Activated CD4-positive, alpha-beta T cell treated with anti-CD3 and anti-CD28 coated beads for 36 hours (primary cell): ENCODE measurements around the gene RALGAPA1. TPM values are rescaled to one million over a fixed set of nuclear protein-coding genes. Genes with fewer than 3 reads are reported as not detected.

Experiments used
- ATAC-seq: fragments of 200-7000 bp; cut with Tn5 transposase; one replicate; pipeline ENCODE4 v1.10.0; 2021; ENCODE audit warnings: mild to moderate bottlenecking, moderate library complexity
- CTCF ChIA-PET: fragments of 350-600 bp; sonication (Branson Sonifier 250); formaldehyde crosslinking; loops from one replicate; lab custom pipeline; 2021; ENCODE audit warnings: antibody characterized with exemption; lab: Charles Lee
- POLR2A ChIA-PET: fragments of 350-600 bp; sonication (Branson Sonifier 250); formaldehyde crosslinking; loops from one replicate; lab custom pipeline; 2021; ENCODE audit warnings: antibody characterized with exemption, inconsistent platforms; lab: Charles Lee
- DNase-seq: peaks from one replicate; pipeline ENCODE4 v3.0.0-alpha.2; 2020
- H3K27ac Mint-ChIP-seq: one replicate; pipeline ENCODE4 v1.8.0; 2021; ENCODE audit warnings: mixed read lengths
- H3K27me3 Mint-ChIP-seq: one replicate; pipeline ENCODE4 v1.8.0; 2021; ENCODE audit warnings: mixed read lengths
- H3K36me3 Mint-ChIP-seq: one replicate; pipeline ENCODE4 v1.8.0; 2021; ENCODE audit warnings: low read depth, mixed read lengths
- H3K4me1 Mint-ChIP-seq: one replicate; pipeline ENCODE4 v1.8.0; 2021; ENCODE audit warnings: mixed read lengths
- H3K4me3 Mint-ChIP-seq: one replicate; pipeline ENCODE4 v1.8.0; 2021; ENCODE audit warnings: mild to moderate bottlenecking, moderate library complexity, mixed read lengths
- H3K9me3 Mint-ChIP-seq: one replicate; pipeline ENCODE4 v1.8.0; 2021; ENCODE audit warnings: low read depth, mixed read lengths
- intact Hi-C, 2 experiments: fragments of 100-400 bp; cut with DNase I in 1 of 2; cut with micrococcal nuclease in 1 of 2; formaldehyde crosslinking; loops; one replicate each; pipeline versions ENCODE4 v1.14.2 to v1.15.1; 2022 to 2024; cut with DNase I, micrococcal nuclease
- total RNA-seq, 2 experiments: library from RNA; stranded (reverse); gene quantifications; one replicate each; pipeline ENCODE4 v1.2.3, GENCODE V29; 2021

RALGAPA1 gene
- total RNA-seq, 2 experiments from 2014 or later, result 20.3 to 22.0 TPM

DNA sequence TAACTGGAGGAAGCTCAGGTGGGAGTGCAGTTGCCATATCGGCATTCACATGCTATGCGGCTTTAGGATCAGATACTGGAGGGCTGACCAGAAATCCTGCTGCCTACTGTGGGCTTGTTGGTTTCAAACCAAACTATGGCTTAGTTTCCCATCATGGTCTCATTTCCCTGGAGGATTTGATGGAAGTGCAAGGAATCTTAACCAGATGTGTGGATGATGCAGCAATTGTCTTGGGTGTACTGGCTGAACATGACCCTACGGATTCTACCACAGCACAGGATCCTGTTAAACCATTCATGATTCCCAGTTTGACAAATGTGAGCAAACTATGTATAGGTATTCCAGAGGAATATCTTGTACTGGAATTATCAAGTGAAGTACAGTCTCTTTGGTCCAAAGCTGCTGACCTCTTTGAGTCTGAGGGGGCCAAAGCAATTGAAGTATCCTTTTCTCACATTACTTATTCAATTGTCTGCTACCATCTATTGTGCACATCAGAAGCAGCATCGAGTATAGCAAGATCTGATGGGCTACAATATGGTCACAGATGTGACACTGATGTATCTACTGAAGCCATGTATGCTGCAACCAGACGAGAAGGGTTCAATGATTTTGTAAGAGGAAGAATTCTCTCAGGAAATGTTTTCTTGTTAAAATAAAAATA, 42.9 kb downstream of the RALGAPA1 start:
- H3K27ac Mint-ChIP-seq, result no peak overlapping the region
- ATAC-seq, result peak; percentile 33
- ChIA-PET POLR2A (interaction anchor here (0.6 kb wide), 1 partner anchor 10 kb away, joined by 3 read pairs; no protein-coding TSS in a partner anchor), CTCF (interaction anchor here (1.1 to 1.7 kb wide), 3 partner anchors 10 to 21 kb away, joined by 4 read pairs; no protein-coding TSS in a partner anchor)
- DNase-seq, result no peak
- no peaks in the 10 kb centered on the region for H3K9me3 Mint-ChIP-seq
- no peaks in the 10 kb centered on the region for H3K27me3 Mint-ChIP-seq
- peaks cover 8% of the 10 kb centered on the region for H3K36me3 Mint-ChIP-seq
- no peak overlapping the region for H3K4me3 Mint-ChIP-seq
- intact Hi-C loops, result loop anchor here in 1 of 2 experiments (5.0 kb wide), 1 partner anchor 41 kb away; the partner anchor contains the start of gene RALGAPA1
- H3K4me1 Mint-ChIP-seq, result peaks cover 12% of the 10 kb centered on the region

DNA sequence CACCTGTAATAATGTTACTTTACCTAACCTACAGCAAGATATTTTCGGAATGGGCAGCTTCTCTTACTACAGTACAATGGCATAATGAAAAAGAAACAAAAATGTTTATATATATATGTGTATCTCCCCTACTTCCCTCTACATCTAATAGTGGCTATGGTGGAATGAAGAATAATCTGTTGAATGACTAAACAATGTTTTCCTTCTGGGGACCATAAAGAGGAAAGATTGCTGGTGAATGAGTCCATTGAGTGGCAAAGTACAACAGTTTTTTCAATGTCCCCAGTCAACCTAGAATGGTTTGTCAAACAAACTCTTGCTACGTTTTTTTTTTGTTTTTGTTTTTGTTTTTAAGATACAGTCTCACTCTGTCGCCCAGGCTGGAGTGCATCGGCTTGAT, 47.2 kb downstream of the RALGAPA1 start:
- Mint-ChIP-seq H3K27me3 (no peaks in the 10 kb centered on the region), H3K9me3 (no peaks in the 10 kb centered on the region), H3K27ac (no peak overlapping the region), H3K36me3 (peaks cover 15% of the 10 kb centered on the region), H3K4me1 (peaks cover 6% of the 10 kb centered on the region), H3K4me3 (no peak overlapping the region)
- CTCF ChIA-PET, result interaction anchor here (0.7 to 1.8 kb wide), 4 partner anchors 8 to 132 kb away, joined by 3 to 5 read pairs (median 3); no protein-coding TSS in a partner anchor
- ATAC-seq (no peak), DNase-seq (no peak)
- POLR2A ChIA-PET, result interaction anchor here (0.8 kb wide), 1 partner anchor 57 kb away, joined by 5 read pairs; no protein-coding TSS in a partner anchor
- intact Hi-C loops, result no loop called here

DNA sequence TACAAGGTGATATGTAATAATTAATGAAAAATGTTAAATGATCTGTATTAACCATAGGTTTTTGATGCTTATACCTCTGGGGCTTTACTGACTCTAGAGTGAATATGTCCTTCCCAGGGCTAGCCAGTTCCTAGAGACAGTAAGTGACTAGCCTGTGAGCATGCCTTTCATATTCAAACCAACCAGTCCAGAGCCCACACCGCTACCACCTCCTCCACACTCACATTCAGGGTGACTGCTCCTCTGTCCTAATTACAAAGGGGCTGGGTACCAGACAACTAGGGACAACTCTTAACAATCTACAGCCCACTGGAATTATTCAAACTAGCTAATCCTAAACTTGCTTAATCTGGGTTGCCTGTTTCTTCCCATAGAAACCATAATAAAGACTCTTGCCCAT, 49.0 kb downstream of the RALGAPA1 start:
- Mint-ChIP-seq H3K4me1 (no peaks in the 10 kb centered on the region), H3K36me3 (peaks cover 27% of the 10 kb centered on the region)

DNA sequence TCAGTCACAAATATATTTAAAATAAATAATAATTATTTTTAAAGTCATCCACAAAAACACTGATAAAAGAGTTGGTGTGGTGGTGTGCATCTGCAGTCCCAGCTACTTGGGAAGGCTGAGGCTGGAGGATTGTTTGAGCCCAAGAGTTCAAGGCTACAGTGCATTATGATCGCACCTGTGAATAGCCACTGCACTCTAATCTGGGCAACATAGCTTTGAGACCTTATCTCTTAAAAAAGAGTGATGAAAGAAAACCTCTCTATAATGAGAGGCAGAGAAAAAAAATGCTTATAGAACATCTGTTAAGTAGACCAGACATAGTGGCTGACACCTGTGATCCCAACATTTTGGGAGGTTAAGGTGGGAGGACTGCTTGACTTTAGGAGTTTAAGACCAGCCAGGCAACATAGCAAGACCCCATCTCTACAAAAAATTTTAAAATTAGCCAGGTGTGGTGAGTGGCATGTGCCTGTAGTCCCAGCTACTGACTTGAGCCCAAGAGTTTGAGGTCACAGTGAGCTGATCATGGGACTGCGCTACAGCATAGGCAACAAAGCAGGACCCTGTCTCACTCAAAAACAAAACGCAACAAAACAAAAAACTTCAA, 50.5 kb downstream of the RALGAPA1 start:
- CTCF ChIA-PET, result interaction anchor here (0.8 to 1.2 kb wide), 2 partner anchors 18 to 57 kb away, joined by 3 read pairs; no protein-coding TSS in a partner anchor
- POLR2A ChIA-PET, result no interaction called here

More for the DNA sequence above, 49.0 kb downstream of the RALGAPA1 start:
- H3K27ac Mint-ChIP-seq, result no peak overlapping the region
- no peak overlapping the region for H3K4me3 Mint-ChIP-seq
- ChIA-PET CTCF (no interaction called here), POLR2A (no interaction called here)
- ATAC-seq (no peak), DNase-seq (no peak)
- intact Hi-C loops, result no loop called here
- no peaks in the 10 kb centered on the region for H3K27me3 Mint-ChIP-seq
- H3K9me3 Mint-ChIP-seq, result no peaks in the 10 kb centered on the region

DNA sequence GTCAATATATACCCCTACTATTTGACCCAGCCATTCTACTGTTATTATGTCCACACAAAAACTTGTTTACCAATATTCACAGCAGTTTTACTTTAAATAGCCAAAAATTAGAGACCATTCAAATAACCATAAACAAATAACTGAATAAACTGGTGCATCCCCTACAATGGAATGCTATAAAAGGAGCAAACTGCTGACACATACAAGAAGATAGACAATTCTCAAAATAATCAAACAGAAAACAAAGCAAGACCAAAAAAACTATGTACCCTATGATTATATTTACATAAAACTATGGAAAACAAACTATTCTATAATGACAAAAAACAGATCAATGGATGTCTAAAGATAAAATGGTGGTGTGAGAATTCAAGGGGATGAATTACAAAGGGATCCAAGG, 54.4 kb downstream of the RALGAPA1 start:
- Mint-ChIP-seq H3K4me1 (no peaks in the 10 kb centered on the region), H3K36me3 (peaks cover 36% of the 10 kb centered on the region), H3K27ac (no peak overlapping the region), H3K27me3 (no peaks in the 10 kb centered on the region), H3K4me3 (no peak overlapping the region), H3K9me3 (no peaks in the 10 kb centered on the region)
- ATAC-seq (no peak), DNase-seq (no peak)
- intact Hi-C loops, result no loop called here
- ChIA-PET CTCF (interaction anchor here (1.0 to 1.7 kb wide), 3 partner anchors 8 to 60 kb away, joined by 3 to 5 read pairs (median 5); no protein-coding TSS in a partner anchor), POLR2A (no interaction called here)

More for the DNA sequence above, 50.5 kb downstream of the RALGAPA1 start:
- Mint-ChIP-seq H3K9me3 (no peaks in the 10 kb centered on the region), H3K36me3 (peaks cover 40% of the 10 kb centered on the region), H3K27me3 (no peaks in the 10 kb centered on the region), H3K4me1 (no peaks in the 10 kb centered on the region), H3K4me3 (no peak overlapping the region), H3K27ac (no peak overlapping the region)
- DNase-seq, result no peak
- intact Hi-C loops, result no loop called here
- ATAC-seq, result no peak

DNA sequence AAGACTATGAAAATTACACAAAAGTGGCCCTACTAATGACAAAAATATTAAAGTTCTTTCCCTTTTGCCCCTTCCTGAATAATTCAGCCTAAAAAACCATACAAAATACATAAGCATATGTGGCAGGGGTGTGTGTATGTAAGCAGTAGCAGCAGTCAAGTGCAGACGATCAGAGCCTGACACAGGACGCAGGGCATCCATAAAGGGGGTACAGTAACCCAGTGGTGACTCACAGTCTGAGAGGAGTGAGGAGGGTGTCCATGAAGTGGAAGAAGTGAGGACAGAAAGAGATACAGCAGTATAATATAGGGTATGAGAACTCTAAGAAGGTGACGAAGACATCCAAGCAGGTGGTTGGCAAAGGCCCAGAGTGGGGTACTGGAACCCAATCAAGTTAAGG, 56.7 kb downstream of the RALGAPA1 start:
- Mint-ChIP-seq H3K36me3 (peaks cover 32% of the 10 kb centered on the region), H3K9me3 (no peaks in the 10 kb centered on the region), H3K4me1 (no peaks in the 10 kb centered on the region), H3K27me3 (no peaks in the 10 kb centered on the region), H3K27ac (no peak overlapping the region), H3K4me3 (no peak overlapping the region)
- ChIA-PET POLR2A (no interaction called here), CTCF (no interaction called here)
- intact Hi-C loops, result no loop called here
- DNase-seq (no peak), ATAC-seq (no peak)

DNA sequence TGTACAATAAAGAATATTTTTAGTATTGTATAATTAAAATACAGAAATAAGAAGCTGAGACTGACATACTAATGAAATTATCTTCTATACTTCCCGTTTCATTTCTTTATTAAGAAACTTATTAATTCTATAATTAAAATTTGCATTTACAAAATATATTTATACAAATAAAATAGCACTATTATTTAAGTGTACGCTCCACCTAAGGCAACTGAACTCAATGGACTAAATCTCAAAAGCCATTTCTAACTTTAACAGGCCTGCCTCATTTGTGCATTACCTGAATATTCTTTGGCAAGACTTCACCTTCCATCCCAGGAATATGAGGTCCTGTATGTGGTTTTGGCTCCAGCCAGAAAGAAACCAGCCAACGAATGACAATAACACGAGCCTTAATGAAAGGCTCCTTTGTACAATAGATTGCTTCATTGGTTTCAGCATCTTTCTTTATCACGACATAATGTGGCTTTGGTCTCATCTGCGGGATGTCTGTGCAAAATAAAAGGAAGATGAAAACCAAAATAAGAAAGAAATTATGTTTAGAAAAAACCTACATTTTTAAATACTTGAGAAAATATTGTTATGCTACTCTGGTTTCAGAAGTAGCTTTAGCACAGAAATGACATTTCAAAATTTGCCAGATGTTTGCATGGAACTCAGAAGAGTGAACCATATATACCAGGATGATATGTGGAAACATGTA, 58.7 kb downstream of the RALGAPA1 start:
- no peaks in the 10 kb centered on the region for H3K4me1 Mint-ChIP-seq
- ChIA-PET CTCF (no interaction called here), POLR2A (no interaction called here)
- no peak for ATAC-seq
- H3K4me3 Mint-ChIP-seq, result no peak overlapping the region
- DNase-seq, result no peak
- H3K36me3 Mint-ChIP-seq, result peaks cover 27% of the 10 kb centered on the region
- no peaks in the 10 kb centered on the region for H3K9me3 Mint-ChIP-seq
- no peak overlapping the region for H3K27ac Mint-ChIP-seq
- no peaks in the 10 kb centered on the region for H3K27me3 Mint-ChIP-seq
- intact Hi-C loops, result no loop called here

DNA sequence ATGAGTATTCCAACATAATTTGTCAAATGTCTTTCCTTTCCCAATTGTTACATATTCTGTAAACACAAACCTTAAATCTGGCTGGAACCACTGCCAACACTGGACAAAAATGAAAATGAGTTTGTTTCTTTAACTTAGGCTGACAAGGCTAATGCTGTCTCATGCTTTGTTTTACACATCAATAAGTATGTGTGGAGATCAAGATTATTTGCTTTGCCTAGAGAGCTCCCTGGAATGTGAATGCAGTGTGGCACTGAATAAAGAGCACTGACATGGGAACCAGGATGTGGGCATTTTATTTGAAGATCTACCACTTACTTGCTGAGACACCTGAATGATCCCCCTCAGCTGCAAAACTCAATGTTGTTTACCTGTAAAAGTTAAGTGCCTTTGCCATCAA, 61.7 kb downstream of the RALGAPA1 start:
- CTCF ChIA-PET, result interaction anchor here (1.1 kb wide), 1 partner anchor 10 kb away, joined by 3 read pairs; no protein-coding TSS in a partner anchor

DNA sequence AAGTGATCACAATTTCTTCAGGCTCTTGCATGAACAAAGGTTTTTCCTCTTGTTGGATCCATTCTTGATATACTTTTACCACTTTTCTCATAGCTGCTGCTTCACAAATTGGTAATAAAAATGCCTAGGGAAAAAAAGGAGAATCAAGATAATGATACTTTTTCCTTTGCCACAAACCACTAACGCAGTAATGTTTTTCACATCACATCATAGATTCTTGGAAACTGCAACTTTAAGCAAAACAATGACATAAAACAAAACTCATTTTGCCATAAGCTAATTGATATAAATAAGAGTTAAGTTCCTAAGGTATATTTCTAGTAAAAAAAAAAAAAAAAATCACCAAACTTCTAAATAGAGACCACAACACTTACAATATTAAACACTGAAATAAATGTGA, 66.7 kb downstream of the RALGAPA1 start:
- no peak overlapping the region for H3K27ac Mint-ChIP-seq
- POLR2A ChIA-PET, result no interaction called here
- no peaks in the 10 kb centered on the region for H3K9me3 Mint-ChIP-seq
- H3K27me3 Mint-ChIP-seq, result no peaks in the 10 kb centered on the region
- intact Hi-C loops, result loop anchor here in 1 of 2 experiments (2.0 kb wide), 1 partner anchor 66 kb away; the partner anchor contains the start of gene RALGAPA1
- peaks cover 13% of the 10 kb centered on the region for H3K4me1 Mint-ChIP-seq
- DNase-seq (no peak), ATAC-seq (no peak)
- H3K36me3 Mint-ChIP-seq, result peaks cover 28% of the 10 kb centered on the region
- CTCF ChIA-PET, result interaction anchor here (0.7 kb wide), 1 partner anchor 34 kb away, joined by 3 read pairs; no protein-coding TSS in a partner anchor
- no peak overlapping the region for H3K4me3 Mint-ChIP-seq

More for the DNA sequence above, 61.7 kb downstream of the RALGAPA1 start:
- POLR2A ChIA-PET, result no interaction called here
- ATAC-seq (no peak), DNase-seq (no peak)
- H3K36me3 Mint-ChIP-seq, result peaks cover 14% of the 10 kb centered on the region
- H3K27ac Mint-ChIP-seq, result no peak overlapping the region
- peaks cover 4% of the 10 kb centered on the region for H3K4me1 Mint-ChIP-seq
- H3K9me3 Mint-ChIP-seq, result no peaks in the 10 kb centered on the region
- intact Hi-C loops, result no loop called here
- no peak overlapping the region for H3K4me3 Mint-ChIP-seq
- H3K27me3 Mint-ChIP-seq, result no peaks in the 10 kb centered on the region

DNA sequence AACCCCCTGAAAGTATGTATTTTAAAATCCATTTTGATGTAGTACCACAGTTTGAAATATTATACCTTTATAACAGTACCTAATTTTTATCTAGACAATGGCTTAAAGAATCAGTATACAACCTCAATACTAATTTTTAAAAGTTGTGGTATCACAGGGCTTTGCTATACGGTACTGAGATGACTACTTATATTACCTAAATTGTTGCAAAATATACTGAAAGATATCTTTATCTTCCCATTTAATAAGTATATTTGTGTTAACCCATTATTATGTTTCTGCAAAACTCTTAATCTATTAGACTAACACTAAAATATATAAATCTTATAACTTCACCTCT, 67.1 kb downstream of the RALGAPA1 start:
- Mint-ChIP-seq H3K4me1 (peaks cover 13% of the 10 kb centered on the region), H3K27me3 (no peaks in the 10 kb centered on the region), H3K27ac (no peak overlapping the region), H3K9me3 (no peaks in the 10 kb centered on the region), H3K4me3 (no peak overlapping the region), H3K36me3 (peaks cover 28% of the 10 kb centered on the region)
- no peak for DNase-seq
- intact Hi-C loops, result loop anchor here in 1 of 2 experiments (2.0 kb wide), 1 partner anchor 67 kb away; the partner anchor contains the start of gene RALGAPA1
- peak; percentile 57 for ATAC-seq
- ChIA-PET POLR2A (no interaction called here), CTCF (interaction anchor here (0.7 kb wide), 1 partner anchor 34 kb away, joined by 3 read pairs; no protein-coding TSS in a partner anchor)

DNA sequence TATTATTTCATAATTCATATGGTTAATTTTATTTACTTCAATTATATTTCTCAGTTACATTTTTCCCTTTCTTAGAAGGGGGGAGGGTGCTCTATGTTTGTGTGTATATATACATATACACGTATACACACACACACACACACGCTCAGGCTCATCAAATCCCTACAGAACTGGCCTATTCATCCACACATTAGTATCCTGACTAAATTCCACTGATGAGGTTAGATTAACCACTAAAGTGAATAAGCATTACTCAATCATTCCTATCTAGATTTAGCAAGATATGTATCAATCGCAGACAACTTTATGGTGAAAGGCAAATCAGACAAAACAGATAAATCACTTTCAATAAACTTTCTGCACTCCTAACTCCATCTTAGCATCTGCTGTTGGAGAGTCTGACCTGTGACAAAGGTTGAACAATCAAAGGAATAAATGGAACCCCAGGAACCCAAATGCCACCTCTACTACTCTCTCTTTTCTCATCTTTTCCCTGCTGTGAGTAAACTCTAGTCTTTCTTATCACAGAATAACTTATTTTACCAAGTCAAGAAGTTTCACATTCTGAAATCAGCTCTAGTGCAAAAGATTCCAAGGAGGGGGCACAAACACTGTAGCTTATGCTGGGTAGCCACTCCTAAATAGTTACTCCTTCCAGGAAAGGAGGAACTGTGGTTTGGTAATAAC, 67.6 kb downstream of the RALGAPA1 start:
- ATAC-seq, result peak; percentile 68
- H3K4me1 Mint-ChIP-seq, result peaks cover 13% of the 10 kb centered on the region
- no peaks in the 10 kb centered on the region for H3K27me3 Mint-ChIP-seq
- no peaks in the 10 kb centered on the region for H3K9me3 Mint-ChIP-seq
- H3K36me3 Mint-ChIP-seq, result peaks cover 25% of the 10 kb centered on the region
- CTCF ChIA-PET, result no interaction called here
- intact Hi-C loops, result loop anchor here in 1 of 2 experiments (2.0 kb wide), 1 partner anchor 67 kb away; the partner anchor contains the start of gene RALGAPA1
- H3K4me3 Mint-ChIP-seq, result no peak overlapping the region
- no peak for DNase-seq
- POLR2A ChIA-PET, result no interaction called here
- H3K27ac Mint-ChIP-seq, result peak overlapping the region; percentile 37
